ENCODE measurements around the gene FEZ2. TPM values are rescaled to one million over a fixed set of nuclear protein-coding genes. Genes with fewer than 3 reads are reported as not detected.

The FEZ2 gene
- total RNA-seq, 1 experiment from 2014 or later: 52.6 TPM

DNA sequence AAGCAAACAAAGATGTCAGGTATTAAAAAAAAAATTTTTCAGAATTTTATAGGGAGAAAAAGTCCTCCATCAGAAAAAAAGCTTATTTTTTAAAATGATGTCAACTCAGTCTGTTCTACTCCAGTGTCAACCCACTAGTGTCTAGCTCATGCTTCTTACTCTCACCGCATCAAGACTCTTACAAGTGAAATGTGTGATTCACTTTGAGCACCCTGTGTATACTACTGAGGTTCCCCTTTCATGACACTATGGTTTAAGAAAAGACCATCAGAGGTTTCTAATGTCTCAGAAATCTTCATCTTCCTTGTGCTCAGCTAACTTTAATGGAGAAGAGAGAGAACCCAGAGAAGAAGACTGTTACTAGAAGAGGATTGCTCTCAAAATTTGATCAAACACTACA is 43.4 kb downstream of the FEZ2 start:
- no peak overlapping the region for H3K4me2 ChIP-seq (ENCODE audit: low read length)
- ChIA-PET CTCF (interaction anchor here (0.5 kb wide), 1 partner anchor 117 kb away, joined by 3 read pairs; no protein-coding TSS in a partner anchor), POLR2A (ENCODE audit: unreplicated experiment) (interaction anchor here (0.5 to 0.8 kb wide), 2 partner anchors 18 to 42 kb away, joined by 3 to 4 read pairs; no protein-coding TSS in a partner anchor)
- H3K27me3 ChIP-seq (ENCODE audit: low read length): no peaks in the 10 kb centered on the region
- intact Hi-C loops (cut with micrococcal nuclease): no loop called here
- peaks cover 27% of the 10 kb centered on the region for H3K4me1 ChIP-seq (ENCODE audit: insufficient read depth, low read length)
- peaks cover 23% of the 10 kb centered on the region for H3K79me2 ChIP-seq (ENCODE audit: low read length)
- BruUV-seq (replicated peaks): no TSS peak
- no peak for TF ChIP-seq EZH2phosphoT487 (IDR thresholded peaks at IDR 0.05; ENCODE audit: borderline replicate concordance, low read length)
- no peak for TF ChIP-seq CTCF (conservative IDR thresholded peaks at IDR 0.05; ENCODE audit: low read depth, low read length)
- TF ChIP-seq EZH2 (IDR thresholded peaks at IDR 0.05; ENCODE audit: low read length, unreplicated experiment): no peak
- no peak overlapping the region for H3K4me3 ChIP-seq (ENCODE audit: low read length)
- H3K9me3 ChIP-seq (ENCODE audit: low read length): no peaks in the 10 kb centered on the region
- H4K20me1 ChIP-seq (ENCODE audit: low read length): no peaks in the 10 kb centered on the region
- H3K36me3 ChIP-seq (ENCODE audit: low read depth, low read length): peaks cover 47% of the 10 kb centered on the region
- ATAC-seq: no peak
- H3K9ac ChIP-seq (ENCODE audit: low read length): no peak overlapping the region
- no peak overlapping the region for H3K27ac ChIP-seq (ENCODE audit: low read length)
- no peaks in the 10 kb centered on the region for H3F3A ChIP-seq (ENCODE audit: low read length, unreplicated experiment)
- no peak for DNase-seq
- H2AFZ ChIP-seq (ENCODE audit: low read length): no peak overlapping the region
- H3K9me2 ChIP-seq (replicated peaks; ENCODE audit: low read length): no peaks in the 10 kb centered on the region

- CTCF ChIA-PET: no interaction called here
- Histone ChIP-seq H2AFZ (ENCODE audit: low read length) (no peak overlapping the region), H3K4me3 (ENCODE audit: low read length) (no peak overlapping the region), H4K20me1 (ENCODE audit: low read length) (no peaks in the 10 kb centered on the region), H3F3A (ENCODE audit: low read length, unreplicated experiment) (no peaks in the 10 kb centered on the region), H3K9me3 (ENCODE audit: low read length) (no peaks in the 10 kb centered on the region), H3K79me2 (ENCODE audit: low read length) (peaks cover 15% of the 10 kb centered on the region), H3K4me1 (ENCODE audit: insufficient read depth, low read length) (peaks cover 19% of the 10 kb centered on the region), H3K27ac (ENCODE audit: low read length) (no peak overlapping the region), H3K36me3 (ENCODE audit: low read depth, low read length) (peaks cover 49% of the 10 kb centered on the region), H3K4me2 (ENCODE audit: low read length) (no peak overlapping the region), H3K27me3 (ENCODE audit: low read length) (no peaks in the 10 kb centered on the region), H3K9ac (ENCODE audit: low read length) (no peak overlapping the region), H3K9me2 (replicated peaks; ENCODE audit: low read length) (no peaks in the 10 kb centered on the region)
- DNase-seq (no peak), ATAC-seq (no peak)
- TF ChIP-seq CTCF (conservative IDR thresholded peaks at IDR 0.05; ENCODE audit: low read depth, low read length): no peak
- intact Hi-C loops (cut with micrococcal nuclease): no loop called here
- no TSS peak for BruUV-seq (replicated peaks)
- POLR2A ChIA-PET (ENCODE audit: unreplicated experiment): interaction anchor here (0.8 kb wide), 1 partner anchor 19 kb away, joined by 4 read pairs; no protein-coding TSS in a partner anchor
These were observed 44.3 kb downstream of the FEZ2 start for GRCh38 chr2:36553683-36554082.

GRCh38 chr2:36550006-36550405 is 48.0 kb downstream of the FEZ2 start:
- Histone ChIP-seq H3K9ac (ENCODE audit: low read length) (no peak overlapping the region), H3K4me1 (ENCODE audit: insufficient read depth, low read length) (no peaks in the 10 kb centered on the region), H3F3A (ENCODE audit: low read length, unreplicated experiment) (no peaks in the 10 kb centered on the region), H3K27ac (ENCODE audit: low read length) (no peak overlapping the region), H3K9me2 (replicated peaks; ENCODE audit: low read length) (no peaks in the 10 kb centered on the region), H3K4me3 (ENCODE audit: low read length) (no peak overlapping the region), H3K27me3 (ENCODE audit: low read length) (no peaks in the 10 kb centered on the region), H3K4me2 (ENCODE audit: low read length) (no peak overlapping the region), H3K36me3 (ENCODE audit: low read depth, low read length) (peaks cover 64% of the 10 kb centered on the region), H3K79me2 (ENCODE audit: low read length) (no peaks in the 10 kb centered on the region), H3K9me3 (ENCODE audit: low read length) (no peaks in the 10 kb centered on the region), H4K20me1 (ENCODE audit: low read length) (no peaks in the 10 kb centered on the region), H2AFZ (ENCODE audit: low read length) (no peak overlapping the region)
- ATAC-seq: no peak
- CTCF ChIA-PET: no interaction called here
- BruUV-seq (replicated peaks): no TSS peak
- TF ChIP-seq EZH2phosphoT487 (IDR thresholded peaks at IDR 0.05; ENCODE audit: borderline replicate concordance, low read length) (no peak), EZH2 (IDR thresholded peaks at IDR 0.05; ENCODE audit: low read length, unreplicated experiment) (no peak), CTCF (conservative IDR thresholded peaks at IDR 0.05; ENCODE audit: low read depth, low read length) (no peak)
- POLR2A ChIA-PET (ENCODE audit: unreplicated experiment): interaction anchor here (0.6 kb wide), 1 partner anchor 19 kb away, joined by 8 read pairs; no protein-coding TSS in a partner anchor
- intact Hi-C loops (cut with micrococcal nuclease): no loop called here
- no peak for DNase-seq
